ENCODE measurements around the gene SLC2A6. TPM values are rescaled to one million over a fixed set of nuclear protein-coding genes. Genes with fewer than 3 reads are reported as not detected.

The SLC2A6 gene
- total RNA-seq, 1 donor from 2014 or later: 29.2 TPM

GRCh38 chr9:133493845-133494540 lies 15.1 kb upstream of the SLC2A6 start:
- TF ChIP-seq, protein P1, sequence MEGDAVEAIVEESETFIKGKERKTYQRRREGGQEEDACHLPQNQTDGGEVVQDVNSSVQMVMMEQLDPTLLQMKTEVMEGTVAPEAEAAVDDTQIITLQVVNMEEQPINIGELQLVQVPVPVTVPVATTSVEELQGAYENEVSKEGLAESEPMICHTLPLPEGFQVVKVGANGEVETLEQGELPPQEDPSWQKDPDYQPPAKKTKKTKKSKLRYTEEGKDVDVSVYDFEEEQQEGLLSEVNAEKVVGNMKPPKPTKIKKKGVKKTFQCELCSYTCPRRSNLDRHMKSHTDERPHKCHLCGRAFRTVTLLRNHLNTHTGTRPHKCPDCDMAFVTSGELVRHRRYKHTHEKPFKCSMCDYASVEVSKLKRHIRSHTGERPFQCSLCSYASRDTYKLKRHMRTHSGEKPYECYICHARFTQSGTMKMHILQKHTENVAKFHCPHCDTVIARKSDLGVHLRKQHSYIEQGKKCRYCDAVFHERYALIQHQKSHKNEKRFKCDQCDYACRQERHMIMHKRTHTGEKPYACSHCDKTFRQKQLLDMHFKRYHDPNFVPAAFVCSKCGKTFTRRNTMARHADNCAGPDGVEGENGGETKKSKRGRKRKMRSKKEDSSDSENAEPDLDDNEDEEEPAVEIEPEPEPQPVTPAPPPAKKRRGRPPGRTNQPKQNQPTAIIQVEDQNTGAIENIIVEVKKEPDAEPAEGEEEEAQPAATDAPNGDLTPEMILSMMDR (conservative IDR thresholded peaks at IDR 0.05; ENCODE audit: low read depth, low read length): no peak
- H3K4me3 ChIP-seq (ENCODE audit: low read depth, low read length): no peak overlapping the region
- no peak for DNase-seq (ENCODE audit: low read depth)

GRCh38 chr9:133493428-133493827 lies 14.5 kb upstream of the SLC2A6 start:
- no peak overlapping the region for H3K4me3 ChIP-seq (ENCODE audit: low read depth, low read length)
- TF ChIP-seq, protein P1 (conservative IDR thresholded peaks at IDR 0.05; ENCODE audit: low read depth, low read length): no peak

GRCh38 chr9:133492061-133493021 lies 13.4 kb upstream of the SLC2A6 start:
- TF ChIP-seq, protein P1 (conservative IDR thresholded peaks at IDR 0.05; ENCODE audit: low read depth, low read length): no peak
- no peak for DNase-seq (ENCODE audit: low read depth)
- no peak overlapping the region for H3K4me3 ChIP-seq (ENCODE audit: low read depth, low read length)

More at GRCh38 chr9:133493428-133493827, 14.5 kb upstream of the SLC2A6 start:
- no peak for DNase-seq (ENCODE audit: low read depth)

DNA sequence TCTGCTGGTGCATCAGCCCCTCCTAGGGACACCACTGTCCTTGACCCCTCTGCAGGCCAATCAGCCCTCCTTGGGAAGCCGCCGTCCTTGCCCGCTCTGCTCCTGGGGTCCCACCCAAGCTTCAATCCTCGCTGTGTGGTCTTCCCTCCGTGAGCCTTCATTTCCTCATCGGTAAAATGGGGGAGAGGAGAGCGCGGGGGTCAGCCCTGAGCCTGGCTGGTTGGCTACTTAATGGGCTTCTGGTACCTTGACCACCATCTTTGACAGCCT lies 12.7 kb upstream of the SLC2A6 start:
- TF ChIP-seq, protein P1 (conservative IDR thresholded peaks at IDR 0.05; ENCODE audit: low read depth, low read length): no peak
- no peak for DNase-seq (ENCODE audit: low read depth)
- no peak overlapping the region for H3K4me3 ChIP-seq (ENCODE audit: low read depth, low read length)

DNA sequence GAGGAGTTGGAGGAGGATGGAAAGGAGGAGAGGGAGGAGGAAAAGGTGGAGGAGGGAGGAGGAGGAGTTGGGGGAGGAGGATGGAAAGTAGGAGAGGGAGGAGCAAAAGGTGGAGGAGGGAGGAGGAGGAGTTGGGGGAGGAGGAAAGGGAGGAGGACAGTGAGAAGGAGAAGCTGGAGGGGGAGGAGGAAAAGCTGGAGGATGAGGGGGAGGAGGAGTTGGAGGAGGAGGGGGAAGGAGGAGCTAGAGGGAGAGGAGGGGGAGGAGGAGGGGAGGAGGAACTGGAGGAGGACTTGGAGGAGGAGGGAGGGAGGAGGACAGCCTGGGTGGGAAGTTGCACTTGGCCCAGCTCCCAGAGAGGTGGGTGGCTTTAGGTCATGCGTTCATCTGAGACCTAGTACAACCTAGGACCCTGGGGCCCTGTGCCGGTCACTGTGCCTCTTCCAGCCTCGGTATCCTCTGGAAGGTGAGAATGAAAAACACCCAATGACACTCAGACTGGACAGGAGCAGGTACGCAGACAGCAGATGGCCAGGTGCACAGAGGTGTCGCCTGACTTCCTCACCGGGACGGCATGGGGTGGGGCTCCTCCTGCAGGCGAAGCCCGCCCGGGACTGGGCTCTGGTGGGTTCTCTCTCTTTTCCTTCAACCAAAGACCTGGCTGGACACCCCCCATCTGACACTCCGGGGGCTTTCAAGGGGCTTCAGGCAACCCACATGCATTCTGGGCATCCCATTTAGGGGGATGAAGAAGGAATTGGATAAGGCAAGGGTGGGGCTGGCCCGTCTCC lies 12.2 kb upstream of the SLC2A6 start:
- H3K4me3 ChIP-seq (ENCODE audit: low read depth, low read length): no peak overlapping the region
- DNase-seq (ENCODE audit: low read depth): no peak
- TF ChIP-seq, protein P1 (conservative IDR thresholded peaks at IDR 0.05; ENCODE audit: low read depth, low read length): no peak

DNA sequence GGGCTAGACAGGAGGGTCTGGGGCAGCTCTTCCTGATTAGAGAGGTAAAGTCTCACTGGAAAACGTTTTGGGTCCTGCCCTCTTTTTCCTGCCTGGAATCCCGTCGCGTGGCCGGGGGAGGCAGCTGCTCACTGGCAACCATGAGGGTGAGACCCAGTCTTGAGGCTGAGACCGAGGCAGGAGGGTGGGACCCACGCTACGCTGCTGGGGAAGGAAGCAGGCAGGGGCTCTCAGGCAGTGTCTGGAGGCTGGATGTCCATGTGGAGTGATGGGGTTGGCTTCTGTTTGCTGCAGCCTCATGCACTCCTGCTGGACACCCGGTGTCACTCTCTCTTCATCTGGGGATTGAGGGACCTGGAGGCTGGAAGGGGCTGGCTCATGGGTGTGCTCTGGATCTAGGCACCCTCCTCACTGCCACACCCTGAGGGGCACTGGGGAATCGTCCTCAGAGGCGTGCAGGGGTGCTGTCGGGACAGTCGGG lies 11.3 kb upstream of the SLC2A6 start:
- TF ChIP-seq, protein P1 (conservative IDR thresholded peaks at IDR 0.05; ENCODE audit: low read depth, low read length): no peak
- no peak for DNase-seq (ENCODE audit: low read depth)
- H3K4me3 ChIP-seq (ENCODE audit: low read depth, low read length): no peak overlapping the region

Data from epithelial cell of proximal tubule (primary cell).